Mammary epithelial cell (primary cell): ENCODE measurements around the gene PRR19.

ENCODE experiments used
- CTCF ChIP-seq, 2 donors: IDR thresholded peaks in 1 of 2; conservative IDR thresholded peaks in 1 of 2; 2 replicates each; pipeline ENCODE4 v1.5.1; 2011 to 2012; ENCODE audit warnings: inconsistent platforms in 2 of 2, low read length in 2 of 2, mild to moderate bottlenecking in 2 of 2, control low read depth in 1 of 2, low read depth in 1 of 2; ENCODE audit not compliant: insufficient read depth in 1 of 2; ENCODE audit errors: extremely low read depth in 1 of 2
- EZH2 ChIP-seq: IDR thresholded peaks from 2 replicates; pipeline ENCODE4 v1.6.1; 2012; ENCODE audit warnings: low read length, inconsistent platforms, borderline replicate concordance

- peak; percentile 88 to 95 for TF ChIP-seq CTCF (conservative IDR thresholded peaks at IDR 0.05 in 1 of 2, IDR thresholded peaks at IDR 0.05 in 1 of 2; ENCODE audit: extremely low read depth in 1 of 2, insufficient read depth in 1 of 2, low read depth in 1 of 2, low read length in 2 of 2)
- TF ChIP-seq EZH2, result no peak
Measured at GRCh38 chr19:42295831-42296525, 6.0 kb upstream of the PRR19 start.
